Medulla oblongata (tissue), 1 donor: ENCODE measurements around the gene PRKCE.

Experiments used
- DNase-seq: peaks from one replicate; pipeline ENCODE4 v3.0.0-alpha.2; 2015; ENCODE audit errors: extremely low spot score

Gene PRKCE

GRCh38 chr2:45778720-45779171 is 127.3 kb downstream of the PRKCE start:
- peak; percentile 73 for DNase-seq

GRCh38 chr2:45780541-45781463 is 129.3 kb downstream of the PRKCE start:
- DNase-seq: no peak

GRCh38 chr2:45781464-45781811 is 130.0 kb downstream of the PRKCE start:
- no peak for DNase-seq

- peak; percentile 51 for DNase-seq
Observed at GRCh38 chr2:45782436-45782835, 131.0 kb downstream of the PRKCE start.

- DNase-seq: peak; percentile 80
Observed at GRCh38 chr2:45782986-45783385, 131.5 kb downstream of the PRKCE start.

- no peak for DNase-seq
Observed at GRCh38 chr2:45786030-45786835, 134.8 kb downstream of the PRKCE start.

- DNase-seq: no peak
Observed at GRCh38 chr2:45786836-45787357, 135.4 kb downstream of the PRKCE start.

GRCh38 chr2:45788401-45788800 is 136.9 kb downstream of the PRKCE start:
- no peak for DNase-seq

GRCh38 chr2:45789317-45789716 is 137.8 kb downstream of the PRKCE start:
- DNase-seq: no peak

GRCh38 chr2:45789961-45790723 is 138.7 kb downstream of the PRKCE start:
- no peak for DNase-seq

GRCh38 chr2:45793305-45793962 is 142.0 kb downstream of the PRKCE start:
- no peak for DNase-seq

GRCh38 chr2:45794134-45794617 is 142.7 kb downstream of the PRKCE start:
- DNase-seq: no peak

- no peak for DNase-seq
Observed at GRCh38 chr2:45796500-45796899, 145.0 kb downstream of the PRKCE start.

GRCh38 chr2:45797451-45798230 is 146.2 kb downstream of the PRKCE start:
- DNase-seq: no peak

GRCh38 chr2:45799679-45800381 is 148.4 kb downstream of the PRKCE start:
- no peak for DNase-seq

GRCh38 chr2:45802499-45803138 is 151.1 kb downstream of the PRKCE start:
- no peak for DNase-seq

GRCh38 chr2:45804987-45805755 is 153.7 kb downstream of the PRKCE start:
- DNase-seq: no peak
